Measurements from ENCODE around the gene OR10A3. TPM values are rescaled to one million over a fixed set of nuclear protein-coding genes. Genes with fewer than 3 reads are reported as not detected.

The OR10A3 gene
- total and polyA plus RNA-seq, 2 of the 8 experiments (the other 6 are each of a cell fraction or from before 2014, with no cell fraction given): not detected

DNA sequence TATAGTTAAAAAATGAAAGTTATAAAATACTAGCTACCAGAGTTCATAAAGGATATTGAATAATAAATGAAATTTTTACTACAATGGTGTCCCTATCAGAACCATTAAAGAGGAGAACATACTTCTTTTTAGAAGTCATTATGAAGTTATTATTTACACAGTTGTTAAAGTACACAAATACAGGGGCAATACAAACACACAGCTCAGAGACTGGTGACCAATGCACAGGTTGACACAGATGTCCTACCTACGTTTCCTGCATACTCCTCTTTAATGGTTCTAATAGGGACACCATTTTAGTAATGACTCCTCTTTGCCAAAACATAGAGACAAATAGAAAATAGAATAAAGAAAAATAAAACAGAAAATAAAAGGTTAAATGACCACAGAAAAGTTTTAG is 13.7 kb upstream of the OR10A3 start:
- no peak overlapping the region for H4K5ac ChIP-seq (ENCODE audit: insufficient read length, low read depth, low read length)
- no peaks in the 10 kb centered on the region for H3K4me1 ChIP-seq (replicated peaks in 1 of 4; ENCODE audit: control insufficient read depth in 3 of 4, insufficient read depth in 4 of 4, low read length in 3 of 4)
- H2BK5ac ChIP-seq (ENCODE audit: low read depth, low read length): no peak overlapping the region
- H3K4ac ChIP-seq (replicated peaks; ENCODE audit: insufficient read length, low read depth, low read length): no peak overlapping the region
- no peak overlapping the region for H2BK20ac ChIP-seq (ENCODE audit: low read length)
- no peaks in the 10 kb centered on the region for H3K36me3 ChIP-seq (ENCODE audit: control insufficient read depth in 2 of 4, insufficient read depth in 4 of 4, low read length in 3 of 4)
- H3K18ac ChIP-seq (ENCODE audit: extremely low read depth, low read length): no peak overlapping the region
- H3K9me3 ChIP-seq (ENCODE audit: insufficient read depth in 2 of 2, low read depth in 1 of 2, low read length in 1 of 2): no peaks in the 10 kb centered on the region
- H3K14ac ChIP-seq (ENCODE audit: insufficient read length): no peak overlapping the region
- H3K79me2 ChIP-seq (ENCODE audit: control insufficient read depth in 1 of 2, insufficient read depth in 2 of 2, low read length in 2 of 2): no peaks in the 10 kb centered on the region
- no peak overlapping the region for H2BK15ac ChIP-seq (ENCODE audit: low read length)
- no peaks in the 10 kb centered on the region for H4K20me1 ChIP-seq (replicated peaks in 1 of 2; ENCODE audit: control insufficient read depth in 1 of 2, insufficient read depth in 2 of 2, low read length in 2 of 2)
- 92% methylated on average over 1 of the region's 1 CpG; no CpG with 5 or more reads in 1 of the 2 experiments for WGBS, 2 experiments (ENCODE audit: extremely low coverage in 1 of 2, insufficient coverage in 1 of 2, insufficient read length in 1 of 2, insufficient replicate concordance in 2 of 2, low coverage in 1 of 2, low lambda C conversion rate in 2 of 2, missing lambda C conversion rate in 1 of 2)
- no peak overlapping the region for H4K8ac ChIP-seq (ENCODE audit: extremely low read depth, insufficient read depth, low read length)
- no peak overlapping the region for H2BK12ac ChIP-seq (ENCODE audit: low read depth, low read length)
- H3K4me3 ChIP-seq (ENCODE audit: extremely low read depth in 1 of 4, insufficient read depth in 2 of 4, low read depth in 3 of 4, low read length in 4 of 4): no peak overlapping the region
- POLR2A ChIA-PET (ENCODE audit: partially characterized antibody): no interaction called here
- no peak overlapping the region for H2BK120ac ChIP-seq (replicated peaks; ENCODE audit: low read depth, low read length)
- no peak for TF ChIP-seq SP2 (IDR thresholded peaks at IDR 0.05; ENCODE audit: low read length)
- no peak for DNase-seq (ENCODE audit: low read depth in 1 of 2, low spot score in 2 of 2)
- no peaks in the 10 kb centered on the region for H3K27me3 ChIP-seq (replicated peaks in 1 of 4; ENCODE audit: control insufficient read depth in 3 of 4, extremely low read depth in 1 of 4, insufficient read depth in 3 of 4, low read length in 3 of 4)
- H3K4me2 ChIP-seq (ENCODE audit: insufficient read depth in 1 of 2, low read depth in 2 of 2, low read length in 2 of 2): no peak overlapping the region
- no peak overlapping the region for H3K27ac ChIP-seq (ENCODE audit: low read depth, low read length)
- no peak overlapping the region for H3K9ac ChIP-seq (replicated peaks in 1 of 4; ENCODE audit: extremely low read depth in 1 of 4, low read depth in 3 of 4, low read length in 3 of 4)
- H3K23me2 ChIP-seq (ENCODE audit: low read depth, low read length): no peaks in the 10 kb centered on the region
- H2AFZ ChIP-seq (ENCODE audit: low read length): no peak overlapping the region
- no peak overlapping the region for H3K23ac ChIP-seq (ENCODE audit: insufficient read length)
- no peak overlapping the region for H3K56ac ChIP-seq (replicated peaks; ENCODE audit: insufficient read length, low read depth, low read length)
- no peak overlapping the region for H4K91ac ChIP-seq (replicated peaks; ENCODE audit: insufficient read length, low read length)
- FAIRE-seq: no peak
- CTCF ChIA-PET (ENCODE audit: partially characterized antibody): no interaction called here
- H3K79me1 ChIP-seq (ENCODE audit: low read depth, low read length): no peaks in the 10 kb centered on the region
- no peak overlapping the region for H2AK5ac ChIP-seq (ENCODE audit: low read depth, low read length)

All from H1 (cell line).